ENCODE data around the gene EIF4E2.

EIF4E2 gene

DNA sequence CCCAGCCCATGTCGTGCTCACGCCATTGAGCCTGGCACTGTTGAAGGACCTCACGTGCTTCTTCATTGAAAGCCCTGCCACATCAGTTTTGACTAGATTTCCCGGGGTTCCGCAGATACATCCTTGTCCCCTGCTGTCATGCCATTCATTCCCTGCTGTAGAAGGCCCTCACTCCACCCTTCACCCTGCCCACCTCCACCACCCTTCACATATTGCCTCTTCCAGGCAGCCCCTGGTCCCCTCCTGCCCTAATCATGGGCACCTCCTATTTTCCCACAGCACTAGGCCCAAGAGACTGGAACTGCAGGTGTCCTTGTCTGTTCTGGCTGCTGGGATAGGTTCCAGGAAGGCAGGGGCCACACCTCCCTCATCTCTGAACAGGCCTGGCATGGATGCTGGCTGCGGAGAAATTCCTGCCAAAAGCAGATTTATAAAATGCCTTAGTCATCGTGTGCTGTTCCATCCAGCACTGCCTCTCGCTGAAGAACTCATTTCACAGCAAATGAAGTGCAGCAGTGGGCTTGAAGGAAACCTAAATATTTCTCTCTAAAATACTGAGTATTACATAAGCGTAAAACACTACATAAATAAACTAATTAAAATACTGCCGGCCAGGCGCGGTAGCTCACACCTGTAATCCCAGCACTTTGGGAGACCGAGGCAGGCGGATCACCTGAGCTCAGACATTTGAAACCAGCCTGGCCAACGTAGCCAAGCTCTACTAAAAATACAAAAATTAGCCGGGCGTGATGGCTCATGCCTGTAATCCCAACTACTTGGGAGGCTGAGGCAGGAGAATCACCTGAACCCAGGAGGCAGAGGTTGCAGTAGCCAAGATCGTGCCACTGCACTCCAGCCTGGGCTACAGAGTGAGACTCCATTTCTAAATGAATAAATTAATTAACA, 38.4 kb downstream of the EIF4E2 start:
- in situ Hi-C loops (cut with MboI; ENCODE audit: low pct_unique_long_range_greater_than_20kb, low sequenced_read_pairs, unreplicated experiment) = no loop called here
- no peak for DNase-seq (ENCODE audit: low spot score)
- TF ChIP-seq CTCF (IDR thresholded peaks at IDR 0.05; ENCODE audit: extremely low read depth, insufficient read depth, missing control alignments) = no peak

- no peak for TF ChIP-seq CTCF (IDR thresholded peaks at IDR 0.05; ENCODE audit: extremely low read depth, insufficient read depth, missing control alignments)
- no peak for DNase-seq (ENCODE audit: low spot score)
- in situ Hi-C loops (cut with MboI; ENCODE audit: low pct_unique_long_range_greater_than_20kb, low sequenced_read_pairs, unreplicated experiment) = no loop called here
These were observed 42.4 kb downstream of the EIF4E2 start for GRCh38 chr2:232592772-232593395.

DNA sequence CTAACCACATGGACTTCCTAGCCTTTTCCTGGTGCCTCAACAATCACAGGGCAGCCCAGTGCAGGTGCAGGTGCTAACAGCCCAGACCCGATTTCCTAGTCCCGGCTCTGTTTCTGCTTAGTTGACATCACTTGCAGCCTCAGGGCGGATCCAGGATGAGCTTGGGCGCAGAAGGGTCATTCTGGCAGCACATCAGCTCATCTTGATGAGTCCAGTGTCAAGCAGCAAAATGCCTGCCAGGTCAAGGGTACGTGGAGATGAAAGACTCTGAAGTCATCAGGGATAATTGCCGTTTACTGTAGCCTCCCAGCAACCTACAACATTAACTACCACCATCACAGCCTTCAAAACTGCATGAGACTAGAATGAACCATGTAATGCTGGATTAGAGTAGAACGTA, 43.5 kb downstream of the EIF4E2 start:
- in situ Hi-C loops (cut with MboI; ENCODE audit: low pct_unique_long_range_greater_than_20kb, low sequenced_read_pairs, unreplicated experiment) = no loop called here

DNA sequence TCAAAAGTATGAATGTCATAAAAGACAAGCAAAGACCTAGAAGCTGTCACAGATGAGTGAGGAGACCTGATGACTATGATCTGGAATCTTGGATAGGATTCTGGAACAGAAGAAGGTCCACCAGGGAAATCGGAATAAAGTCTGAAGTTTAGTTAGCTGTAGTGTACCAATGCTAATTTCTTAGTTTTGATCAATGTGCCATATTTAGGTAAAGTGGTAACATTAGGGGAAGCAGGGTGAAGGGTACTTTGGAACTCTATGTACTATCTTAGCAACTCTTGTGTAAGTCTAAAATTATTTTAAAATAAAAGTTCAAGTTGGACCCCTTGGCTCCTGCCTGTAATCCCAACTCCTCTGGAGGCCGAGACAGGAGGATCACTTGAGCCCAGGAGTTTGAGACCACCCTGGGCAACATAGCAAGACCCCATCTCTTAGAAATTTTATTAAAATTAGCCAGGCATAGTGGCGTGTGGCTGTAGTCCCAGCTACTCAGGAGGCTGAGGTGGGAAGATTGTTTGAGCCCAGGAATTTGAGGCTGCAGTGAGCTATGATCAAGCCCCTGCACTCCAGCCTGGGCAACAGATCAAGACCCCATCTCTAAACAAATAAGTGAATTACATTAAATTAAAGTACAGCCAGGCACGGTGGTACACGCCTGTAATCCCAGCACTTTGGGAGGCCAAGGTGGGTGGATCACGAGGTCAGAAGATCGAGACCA, 47.0 kb downstream of the EIF4E2 start:
- TF ChIP-seq CTCF (IDR thresholded peaks at IDR 0.05; ENCODE audit: extremely low read depth, insufficient read depth, missing control alignments) = no peak
- DNase-seq (ENCODE audit: low spot score) = no peak
- in situ Hi-C loops (cut with MboI; ENCODE audit: low pct_unique_long_range_greater_than_20kb, low sequenced_read_pairs, unreplicated experiment) = no loop called here

More for the DNA sequence above, 43.5 kb downstream of the EIF4E2 start:
- no peak for TF ChIP-seq CTCF (IDR thresholded peaks at IDR 0.05; ENCODE audit: extremely low read depth, insufficient read depth, missing control alignments)
- no peak for DNase-seq (ENCODE audit: low spot score)

- TF ChIP-seq CTCF (IDR thresholded peaks at IDR 0.05; ENCODE audit: extremely low read depth, insufficient read depth, missing control alignments) = no peak
- no peak for DNase-seq (ENCODE audit: low spot score)
- in situ Hi-C loops (cut with MboI; ENCODE audit: low pct_unique_long_range_greater_than_20kb, low sequenced_read_pairs, unreplicated experiment) = no loop called here
These were observed 47.8 kb downstream of the EIF4E2 start for GRCh38 chr2:232598293-232598692.

DNA sequence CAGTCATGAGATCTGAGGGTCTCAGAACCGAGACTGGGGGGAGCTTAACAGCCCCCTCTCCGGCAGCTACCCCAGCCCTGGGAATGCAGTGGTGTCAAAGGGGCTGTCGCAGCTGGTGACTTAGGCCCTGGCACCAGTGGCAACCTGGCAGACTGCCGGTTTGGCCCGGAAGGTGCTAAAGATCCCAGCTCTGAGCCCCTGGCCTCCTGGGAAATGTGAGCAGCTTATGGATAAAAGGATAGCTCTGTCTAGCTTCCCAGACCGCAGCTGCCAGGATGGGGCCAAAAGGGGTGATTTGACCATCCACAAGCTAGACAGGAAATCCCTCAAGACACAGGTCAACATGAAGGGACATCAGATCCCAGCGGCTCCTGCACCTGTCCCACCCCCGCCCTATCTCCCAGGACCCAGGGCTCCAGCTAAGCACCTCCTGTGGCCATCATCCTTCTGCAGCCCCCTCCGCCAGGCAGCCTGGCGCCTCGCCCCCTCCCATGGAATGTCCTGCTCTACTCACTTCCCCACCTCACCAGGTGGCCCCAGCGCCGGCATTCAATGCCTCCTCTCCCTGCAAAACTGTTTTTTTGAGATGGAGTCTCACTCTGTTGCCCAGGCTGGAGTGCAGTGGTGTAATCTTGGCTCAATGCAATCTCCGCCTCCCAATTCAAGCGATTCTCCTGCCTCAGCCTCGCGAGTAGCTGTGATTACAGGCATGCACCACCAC, 49.7 kb downstream of the EIF4E2 start:
- no peak for TF ChIP-seq CTCF (IDR thresholded peaks at IDR 0.05; ENCODE audit: extremely low read depth, insufficient read depth, missing control alignments)
- no peak for DNase-seq (ENCODE audit: low spot score)
- in situ Hi-C loops (cut with MboI; ENCODE audit: low pct_unique_long_range_greater_than_20kb, low sequenced_read_pairs, unreplicated experiment) = no loop called here
